HepG2 (cell line): ENCODE measurements around the gene MC1R. TPM values are rescaled to one million over a fixed set of nuclear protein-coding genes. Genes with fewer than 3 reads are reported as not detected.

Source experiments
- ADNP ChIP-seq: sonication (generic); formaldehyde crosslinking; IDR thresholded peaks from 2 replicates; pipeline ENCODE4 v1.4.0; 2020; ENCODE audit warnings: missing genetic modification reagents
- CENPX ChIP-seq: sonication (generic); formaldehyde crosslinking; IDR thresholded peaks from 2 replicates; pipeline ENCODE4 v1.9.0; 2021; ENCODE audit warnings: mild to moderate bottlenecking, missing genetic modification reagents, moderate library complexity
- ETV5 ChIP-seq: IDR thresholded peaks from 2 replicates; pipeline ENCODE4 v1.6.1; 2018; ENCODE audit warnings: missing biosample characterization, missing genetic modification reagents, inconsistent platforms, borderline replicate concordance
- FLYWCH1 ChIP-seq: sonication (generic); formaldehyde crosslinking; IDR thresholded peaks from 2 replicates; pipeline ENCODE4 v1.8.1; 2023; ENCODE audit warnings: mild to moderate bottlenecking, missing genetic modification reagents
- FOXA3 ChIP-seq: IDR thresholded peaks from 2 replicates; pipeline ENCODE4 v1.6.1; 2016; ENCODE audit warnings: missing genetic modification reagents, missing compliant biosample characterization
- HOXA3 ChIP-seq: sonication (generic); formaldehyde crosslinking; IDR thresholded peaks from 2 replicates; pipeline ENCODE4 v1.5.0; 2020; ENCODE audit warnings: missing genetic modification reagents
- HOXD1 ChIP-seq: sonication (generic); formaldehyde crosslinking; IDR thresholded peaks from 2 replicates; pipeline ENCODE4 v1.5.0; 2020; ENCODE audit warnings: missing genetic modification reagents
- KAT8 ChIP-seq: IDR thresholded peaks from 2 replicates; pipeline ENCODE4 v1.6.1; 2016; ENCODE audit warnings: missing genetic modification reagents, missing compliant biosample characterization
- KLF11 ChIP-seq: IDR thresholded peaks from 2 replicates; pipeline ENCODE4 v1.6.1; 2016; ENCODE audit warnings: missing compliant biosample characterization
- KLF6 ChIP-seq: IDR thresholded peaks from 2 replicates; pipeline ENCODE4 v1.8.0; 2016; ENCODE audit warnings: missing biosample characterization, missing genetic modification reagents
- MEIS2 ChIP-seq: sonication (generic); formaldehyde crosslinking; IDR thresholded peaks from 2 replicates; pipeline ENCODE4 v1.9.0; 2021; ENCODE audit warnings: mild to moderate bottlenecking, missing genetic modification reagents
- MIER3 ChIP-seq: IDR thresholded peaks from 2 replicates; pipeline ENCODE4 v1.6.1; 2016; ENCODE audit warnings: missing compliant biosample characterization, borderline replicate concordance
- MYC ChIP-seq: sonication (generic); formaldehyde crosslinking; IDR thresholded peaks from 2 replicates; pipeline ENCODE4 v1.9.0; 2021; ENCODE audit warnings: missing genetic modification reagents, borderline replicate concordance
- POLR2AphosphoS2 ChIP-seq: IDR thresholded peaks from 2 replicates; pipeline ENCODE4 v1.6.1; 2011; ENCODE audit warnings: low read depth, low read length, improper control_type of control experiment
- SAFB2 ChIP-seq: sonication (generic); formaldehyde crosslinking; IDR thresholded peaks from 2 replicates; pipeline ENCODE4 v1.5.1; 2020; ENCODE audit warnings: missing genetic modification reagents, low read depth, mild to moderate bottlenecking, borderline replicate concordance
- SCMH1 ChIP-seq: sonication (generic); formaldehyde crosslinking; IDR thresholded peaks from 2 replicates; pipeline ENCODE4 v1.9.0; 2021; ENCODE audit warnings: missing genetic modification reagents, mild to moderate bottlenecking, borderline replicate concordance
- SIN3B ChIP-seq: fragments of 150-350 bp; IDR thresholded peaks from 2 replicates; pipeline ENCODE4 v1.6.1; 2014; ENCODE audit warnings: low read length
- SMARCE1 ChIP-seq: fragments of 450-650 bp; IDR thresholded peaks from 2 replicates; pipeline ENCODE4 v1.6.1; 2017; ENCODE audit warnings: borderline replicate concordance
- SMYD3 ChIP-seq: sonication (generic); formaldehyde crosslinking; IDR thresholded peaks from 2 replicates; pipeline ENCODE4 v1.8.1; 2023; ENCODE audit warnings: mild to moderate bottlenecking, missing genetic modification reagents
- SOX5 ChIP-seq: IDR thresholded peaks from 2 replicates; pipeline ENCODE4 v1.6.1; 2016; ENCODE audit warnings: borderline replicate concordance
- XRCC5 ChIP-seq: fragments of 200-400 bp; formaldehyde crosslinking; optimal IDR thresholded peaks from 2 replicates; pipeline ENCODE3; 2017; ENCODE audit warnings: mild to moderate bottlenecking, low read length
- ZFP37 ChIP-seq: sonication (generic); formaldehyde crosslinking; IDR thresholded peaks from 2 replicates; pipeline ENCODE4 v1.4.0; 2020; ENCODE audit warnings: missing genetic modification reagents, borderline replicate concordance
- ZMAT3 ChIP-seq: sonication (generic); formaldehyde crosslinking; conservative IDR thresholded peaks from 2 replicates; pipeline ENCODE4 v1.7.0; 2021; ENCODE audit warnings: missing genetic modification reagents
- ZNF3 ChIP-seq: IDR thresholded peaks from 2 replicates; pipeline ENCODE4 v1.7.0; 2017; ENCODE audit warnings: inconsistent platforms
- ZNF543 ChIP-seq: sonication (generic); formaldehyde crosslinking; IDR thresholded peaks from 2 replicates; pipeline ENCODE4 v1.4.0; 2020; ENCODE audit warnings: mild to moderate bottlenecking, missing genetic modification reagents
- ZNF552 ChIP-seq: sonication (generic); formaldehyde crosslinking; IDR thresholded peaks from 2 replicates; pipeline ENCODE4 v1.9.0; 2022; ENCODE audit warnings: missing genetic modification reagents, mild to moderate bottlenecking, borderline replicate concordance
- ZNF557 ChIP-seq: sonication (generic); formaldehyde crosslinking; IDR thresholded peaks from 2 replicates; pipeline ENCODE4 v1.4.0; 2020; ENCODE audit warnings: missing genetic modification reagents
- ZNF773 ChIP-seq: sonication (generic); formaldehyde crosslinking; IDR thresholded peaks from 2 replicates; pipeline ENCODE4 v1.4.0; 2020; ENCODE audit warnings: missing genetic modification reagents, borderline replicate concordance
- ZNF879 ChIP-seq: sonication (generic); formaldehyde crosslinking; IDR thresholded peaks from 2 replicates; pipeline ENCODE4 v1.8.1; 2023; ENCODE audit warnings: missing genetic modification reagents
- polyA plus RNA-seq, 8 experiments: library from polyadenylated mRNA; depleted of rRNA in 3 of 8; stranded (reverse) in 7 of 8; unstranded in 1 of 8; fragments of >200 nt; fragmentation: Illumina TruSeq in 4 of 8; extraction: Trizol in 4 of 8; gene quantifications; 2 replicates each; pipeline versions ENCODE4 v1.2.1 to v1.2.3, GENCODE V29; 2011 to 2016; ENCODE audit warnings: low read depth in 4 of 8, missing spikeins in 1 of 8, mixed read lengths in 1 of 8; ENCODE audit not compliant: insufficient read depth in 1 of 8
- total RNA-seq, 5 experiments: library from RNA; depleted of rRNA; stranded (reverse); fragments of >200 nt; fragmentation: Illumina TruSeq; extraction: Trizol; gene quantifications; 2 replicates each; pipeline ENCODE4 v1.2.3, GENCODE V29; 2016; ENCODE audit warnings: low read depth in 1 of 5
- TF ChIP-seq, protein P1 (sequence below): sonication (generic); formaldehyde crosslinking; conservative IDR thresholded peaks from 2 replicates; pipeline ENCODE4 v1.8.0; 2022; ENCODE audit warnings: low read depth, missing genetic modification reagents
- TF ChIP-seq, protein P2 (sequence below): sonication (generic); formaldehyde crosslinking; IDR thresholded peaks from 2 replicates; pipeline ENCODE4 v1.8.1; 2023; ENCODE audit warnings: mild to moderate bottlenecking, missing genetic modification reagents

MC1R gene
- total and polyA plus RNA-seq, 2 of the 13 experiments (the other 11 are each of a cell fraction or from before 2014, with no cell fraction given): 9.1 to 14.8 TPM

DNA sequence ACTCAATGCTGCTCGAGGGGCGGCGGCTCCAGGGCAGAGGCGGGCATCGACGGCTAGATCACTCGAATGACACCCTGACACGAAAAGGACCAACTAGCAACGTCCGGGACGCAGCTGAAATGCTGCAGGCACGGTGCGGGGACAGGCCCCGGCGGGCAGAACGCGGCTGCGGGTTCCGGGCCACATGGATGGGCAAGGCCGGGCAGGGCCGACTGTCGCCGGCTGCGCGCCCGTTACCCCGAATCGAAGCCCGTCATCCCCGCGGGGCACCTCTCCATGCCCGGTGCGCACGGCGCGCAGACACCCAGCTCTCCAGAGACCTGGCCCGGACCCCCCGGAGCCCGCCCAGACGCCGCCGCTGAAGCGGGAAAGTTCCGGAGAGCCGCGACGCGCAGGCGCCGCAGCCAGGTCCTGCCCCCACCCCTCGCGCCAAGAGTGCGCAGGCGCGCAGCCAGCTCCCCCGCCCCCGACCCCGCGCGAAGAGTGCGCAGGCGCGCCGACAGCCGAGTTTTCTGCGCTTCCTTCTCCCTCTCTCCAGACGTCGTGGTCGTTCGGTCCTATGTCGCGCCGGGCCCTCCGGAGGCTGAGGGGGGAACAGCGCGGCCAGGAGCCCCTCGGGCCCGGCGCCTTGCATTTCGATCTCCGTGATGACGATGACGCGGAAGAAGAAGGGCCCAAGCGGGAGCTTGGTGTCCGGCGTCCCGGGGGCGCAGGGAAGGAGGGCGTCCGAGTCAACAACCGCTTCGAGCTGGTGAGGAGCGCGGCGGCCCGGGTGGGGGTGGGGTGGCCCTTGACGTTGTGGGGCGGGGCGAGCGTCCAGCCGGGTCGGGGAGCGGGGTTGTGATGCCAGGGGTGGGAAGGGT lies 45.3 kb upstream of the MC1R start, which contains the start of gene TCF25 (continued):
- TF ChIP-seq POLR2AphosphoS2 (0 out of 2 replicates have a peak, but pooled peaks have one; percentile 75), ZNF879 (CRISPR knock-in tag) (peak; percentile 92), XRCC5 (peak; percentile 19), MIER3 (CRISPR knock-in tag) (peak; percentile 42; the same call in 1 of the 2 replicates), ZMAT3 (peak; percentile 86), FLYWCH1 (CRISPR knock-in tag) (no peak), ZNF543 (CRISPR knock-in tag) (peak; percentile 43; the same call in 1 of the 2 replicates), MEIS2 (CRISPR knock-in tag) (no peak; the same call in 1 of the 2 replicates), SIN3B (no peak), ZNF552 (CRISPR knock-in tag) (peak; percentile 94), ZNF3 (CRISPR knock-in tag) (0 out of 2 replicates have a peak, but pooled peaks have one; percentile 38), ZNF773 (peak; percentile 98; the same call in 1 of the 2 replicates), SAFB2 (CRISPR knock-in tag) (peak; percentile 76; the same call in 1 of the 2 replicates), MYC (peak; percentile 85), HOXD1 (CRISPR knock-in tag) (peak; percentile 85), FOXA3 (peak; percentile 46), CENPX (CRISPR knock-in tag) (no peak), KLF6 (CRISPR knock-in tag) (peak; percentile 96), KLF11 (CRISPR knock-in tag) (peak; percentile 16; the same call in 1 of the 2 replicates), ZFP37 (CRISPR knock-in tag) (no peak), ZNF557 (CRISPR knock-in tag) (peak; percentile 77; the same call in 1 of the 2 replicates), SCMH1 (no peak), HOXA3 (CRISPR knock-in tag) (peak; percentile 53), SOX5 (CRISPR knock-in tag) (no peak), ADNP (CRISPR knock-in tag) (0 out of 2 replicates have a peak, but pooled peaks have one; percentile 33), KAT8 (CRISPR knock-in tag) (peak; percentile 81), SMARCE1 (no peak), ETV5 (peak; percentile 53), SMYD3 (peak; percentile 86; the same call in 1 of the 2 replicates)
- TF ChIP-seq, protein P1, sequence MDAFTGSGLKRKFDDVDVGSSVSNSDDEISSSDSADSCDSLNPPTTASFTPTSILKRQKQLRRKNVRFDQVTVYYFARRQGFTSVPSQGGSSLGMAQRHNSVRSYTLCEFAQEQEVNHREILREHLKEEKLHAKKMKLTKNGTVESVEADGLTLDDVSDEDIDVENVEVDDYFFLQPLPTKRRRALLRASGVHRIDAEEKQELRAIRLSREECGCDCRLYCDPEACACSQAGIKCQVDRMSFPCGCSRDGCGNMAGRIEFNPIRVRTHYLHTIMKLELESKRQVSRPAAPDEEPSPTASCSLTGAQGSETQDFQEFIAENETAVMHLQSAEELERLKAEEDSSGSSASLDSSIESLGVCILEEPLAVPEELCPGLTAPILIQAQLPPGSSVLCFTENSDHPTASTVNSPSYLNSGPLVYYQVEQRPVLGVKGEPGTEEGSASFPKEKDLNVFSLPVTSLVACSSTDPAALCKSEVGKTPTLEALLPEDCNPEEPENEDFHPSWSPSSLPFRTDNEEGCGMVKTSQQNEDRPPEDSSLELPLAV (CRISPR knock-in tag): no peak
- TF ChIP-seq, protein P2, sequence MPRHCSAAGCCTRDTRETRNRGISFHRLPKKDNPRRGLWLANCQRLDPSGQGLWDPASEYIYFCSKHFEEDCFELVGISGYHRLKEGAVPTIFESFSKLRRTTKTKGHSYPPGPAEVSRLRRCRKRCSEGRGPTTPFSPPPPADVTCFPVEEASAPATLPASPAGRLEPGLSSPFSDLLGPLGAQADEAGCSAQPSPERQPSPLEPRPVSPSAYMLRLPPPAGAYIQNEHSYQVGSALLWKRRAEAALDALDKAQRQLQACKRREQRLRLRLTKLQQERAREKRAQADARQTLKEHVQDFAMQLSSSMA (CRISPR knock-in tag): peak; percentile 76; the same call in 1 of the 2 replicates
